GM19372 (cell line): Measurements from ENCODE around the gene SLFNL1.

Source experiments
- ATAC-seq: cut with Tn5 transposase; IDR thresholded peaks from one replicate; pipeline ENCODE4 v1.9.1; 2021; ENCODE audit warnings: mild to moderate bottlenecking, low read depth, moderate library complexity; ENCODE audit not compliant: unreplicated experiment

SLFNL1 gene

DNA sequence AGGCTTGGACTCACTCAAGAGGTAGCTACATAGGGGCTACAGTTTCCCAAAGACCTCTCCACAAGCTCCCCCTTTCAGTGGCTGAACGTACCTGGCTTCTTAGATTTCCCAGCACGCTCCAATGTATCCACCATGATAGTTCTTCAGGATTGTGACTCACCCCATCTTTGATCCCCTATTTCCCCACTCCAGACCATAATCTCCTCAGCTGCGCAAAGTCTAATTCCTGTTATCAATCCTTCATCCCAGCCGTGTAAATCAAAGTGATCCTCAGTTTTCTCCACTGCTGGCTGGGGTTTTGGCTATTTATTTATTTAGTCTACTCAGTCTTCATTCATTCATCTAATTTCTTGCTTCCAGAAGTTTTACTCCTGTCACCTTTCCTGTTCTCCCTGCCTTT lies 55.1 kb downstream of the SLFNL1 start:
- ATAC-seq: no peak
